GM10248 (cell line): ENCODE results near the gene TSSK2.

ENCODE experiments used
- CTCF ChIA-PET: fragments of 300-600 bp; sonication (Branson Sonifier 250); formaldehyde crosslinking; extraction: SDS; loops from one replicate; lab custom pipeline; 2021; ENCODE audit warnings: antibody characterized with exemption; lab: Yijun Ruan, JAX
- POLR2A ChIA-PET: fragments of 350-650 bp; sonication (Branson Sonifier 250); formaldehyde crosslinking; extraction: SDS; loops from one replicate; lab custom pipeline; 2020; ENCODE audit warnings: antibody characterized with exemption; lab: Yijun Ruan, JAX
- DNase-seq: peaks from one replicate; pipeline ENCODE4 v3.0.0; 2012; ENCODE audit errors: extremely low spot score
- CTCF ChIP-seq: IDR thresholded peaks from 2 replicates; pipeline ENCODE4 v1.5.1; 2012; ENCODE audit warnings: mild to moderate bottlenecking, low read depth; ENCODE audit errors: extremely low read depth, missing control alignments, control extremely low read depth

The TSSK2 gene

DNA sequence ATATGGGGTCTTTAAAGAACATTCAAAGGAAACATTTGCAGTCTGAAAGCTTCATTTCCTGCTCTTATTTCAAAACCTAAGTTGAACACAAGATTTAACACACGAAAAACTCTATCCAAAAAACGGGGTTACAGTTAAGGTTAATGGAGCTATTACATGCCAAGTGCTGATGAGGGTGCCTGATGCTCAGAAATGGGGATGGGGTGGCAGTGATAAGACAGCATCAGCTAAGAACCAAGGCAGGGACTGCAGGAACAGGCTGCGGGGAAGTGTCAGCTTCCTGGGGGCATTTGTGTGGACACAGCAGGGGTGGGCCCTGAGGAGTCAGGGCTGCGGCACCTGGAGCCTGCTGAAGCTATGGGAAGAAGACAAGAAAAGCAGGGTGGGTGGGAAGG lies 21.0 kb upstream of the TSSK2 start:
- TF ChIP-seq CTCF: no peak
- no peak for DNase-seq
- ChIA-PET POLR2A (interaction anchor here (0.9 kb wide), 1 partner anchor 21 kb away, joined by 3 read pairs; no protein-coding TSS in a partner anchor), CTCF (interaction anchor here (1.1 to 2.5 kb wide), 4 partner anchors 9 to 34 kb away, joined by 3 to 12 read pairs (median 6); partner anchors contain the start of gene ESS2)

DNA sequence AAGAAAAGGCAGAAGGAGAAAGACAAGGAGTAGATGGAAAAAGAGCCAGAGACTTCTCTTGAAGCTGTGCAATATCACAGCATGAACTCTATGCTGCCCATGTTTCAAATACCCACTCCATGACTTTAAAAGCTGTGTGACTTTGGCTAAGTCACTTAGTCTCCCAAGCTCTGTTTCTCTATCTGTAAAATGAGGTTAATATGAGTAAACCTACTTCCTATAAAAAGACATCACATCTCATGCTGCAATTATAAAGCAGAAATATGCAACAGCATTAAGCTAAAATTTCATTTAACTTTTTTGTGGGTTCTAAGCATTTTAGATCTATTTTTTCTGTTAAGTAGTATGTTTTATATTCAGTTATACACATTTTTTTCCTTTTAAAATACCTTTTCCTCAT lies 20.5 kb upstream of the TSSK2 start:
- POLR2A ChIA-PET: interaction anchor here (0.5 to 0.9 kb wide), 2 partner anchors 22 to 97 kb away, joined by 3 read pairs; no protein-coding TSS in a partner anchor
- no peak for TF ChIP-seq CTCF
- DNase-seq: no peak
- CTCF ChIA-PET: interaction anchor here (0.7 to 2.5 kb wide), 7 partner anchors 9 to 961 kb away, joined by 3 to 12 read pairs (median 3); partner anchors contain the start of genes DGCR2, ESS2 and USP18

- ChIA-PET CTCF (interaction anchor here (0.7 to 2.5 kb wide), 7 partner anchors 8 to 961 kb away, joined by 3 to 12 read pairs (median 3); partner anchors contain the start of genes DGCR2, ESS2 and USP18), POLR2A (interaction anchor here (0.5 to 0.9 kb wide), 2 partner anchors 23 to 98 kb away, joined by 3 read pairs; no protein-coding TSS in a partner anchor)
- DNase-seq: no peak
- no peak for TF ChIP-seq CTCF
Observed at GRCh38 chr22:19111140-19111539, 20.0 kb upstream of the TSSK2 start.

GRCh38 chr22:19111584-19111983 lies 19.5 kb upstream of the TSSK2 start:
- DNase-seq: no peak
- CTCF ChIA-PET: interaction anchor here (1.0 to 2.5 kb wide), 5 partner anchors 8 to 962 kb away, joined by 3 to 12 read pairs (median 10); partner anchors contain the start of genes DGCR2, ESS2 and USP18
- TF ChIP-seq CTCF: no peak
- POLR2A ChIA-PET: no interaction called here

DNA sequence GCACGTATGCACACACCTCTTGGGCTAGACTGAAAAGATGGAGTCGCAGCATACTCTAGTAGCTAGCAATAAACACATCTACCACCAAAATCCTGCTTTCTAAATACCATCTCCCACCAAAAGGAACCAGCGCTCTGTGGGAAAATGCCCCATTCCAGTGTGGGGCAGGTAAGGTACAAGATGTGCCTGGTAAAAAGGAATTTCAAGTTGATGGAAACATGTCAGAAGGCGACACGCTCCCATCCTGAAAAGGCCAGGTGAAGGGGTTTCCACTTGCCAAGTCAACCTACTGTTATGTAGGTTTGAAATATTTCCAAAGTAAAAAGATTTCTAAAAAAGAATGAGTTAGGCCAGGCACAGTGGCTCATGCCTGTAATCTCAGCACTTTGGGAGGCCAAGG lies 17.7 kb upstream of the TSSK2 start:
- CTCF ChIA-PET: interaction anchor here (1.4 kb wide), 1 partner anchor 9 kb away, joined by 4 read pairs; no protein-coding TSS in a partner anchor
- POLR2A ChIA-PET: no interaction called here
- TF ChIP-seq CTCF: no peak
- no peak for DNase-seq

DNA sequence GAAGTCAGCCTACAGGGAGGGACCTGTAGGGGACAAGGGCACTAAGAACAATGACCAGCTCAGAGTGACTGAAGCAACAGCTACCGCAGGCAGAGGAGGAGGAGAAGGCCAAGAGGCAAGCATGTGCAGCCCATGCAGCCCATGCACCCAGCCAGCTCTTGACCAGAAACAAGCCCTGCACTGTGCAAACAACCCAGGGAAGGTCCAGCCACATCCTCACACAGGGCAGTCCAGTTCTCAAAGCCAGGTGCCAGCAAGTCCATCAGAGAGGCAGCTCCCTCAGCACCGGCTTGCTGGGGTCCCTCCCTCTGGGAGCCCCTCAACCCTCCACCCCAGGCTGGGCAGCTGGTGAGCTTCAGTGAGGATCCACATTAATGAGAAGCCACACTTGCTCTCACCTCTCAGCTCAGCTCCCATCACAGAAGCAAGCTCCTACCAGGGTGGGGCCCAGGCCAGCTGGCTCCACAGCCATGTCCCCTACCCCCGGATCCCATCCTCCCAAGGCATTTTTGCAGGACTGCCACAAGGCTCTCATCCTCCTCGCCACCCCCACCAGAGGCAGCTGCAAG lies 16.0 kb upstream of the TSSK2 start:
- no peak for DNase-seq
- POLR2A ChIA-PET: no interaction called here
- no peak for TF ChIP-seq CTCF
- CTCF ChIA-PET: interaction anchor here (0.8 to 2.0 kb wide), 5 partner anchors 9 to 515 kb away, joined by 3 to 7 read pairs (median 5); partner anchors contain the start of gene ESS2
